Measurements from ENCODE around the gene PLXNB3.

Gene PLXNB3

GRCh38 chrX:153779891-153780677, 16.0 kb downstream of the PLXNB3 start:
- no peak overlapping the region for H3K4me2 ChIP-seq
- no peaks in the 10 kb centered on the region for H3K36me3 ChIP-seq (ENCODE audit: insufficient read depth)
- no peak overlapping the region for H2AFZ ChIP-seq (ENCODE audit: low read depth)
- TF ChIP-seq CTCF (conservative IDR thresholded peaks at IDR 0.05; ENCODE audit: low read depth, low read length), result no peak
- H3K9ac ChIP-seq, result no peak overlapping the region
- H3K27ac ChIP-seq, result no peak overlapping the region
- H3K79me2 ChIP-seq (ENCODE audit: insufficient read depth, low read depth), result no peaks in the 10 kb centered on the region
- H3K4me1 ChIP-seq (ENCODE audit: low read depth, poor library complexity, severe bottlenecking), result no peaks in the 10 kb centered on the region
- no peak overlapping the region for H3K4me3 ChIP-seq (IDR thresholded peaks at IDR 0.05; ENCODE audit: insufficient read depth, low read depth, low read length)
- no peaks in the 10 kb centered on the region for H4K20me1 ChIP-seq (ENCODE audit: insufficient read depth)
- H3K27me3 ChIP-seq (ENCODE audit: insufficient read depth, low read depth), result peaks cover 6% of the 10 kb centered on the region; the same call in 1 of the 2 replicates

- Histone ChIP-seq H3K4me3 (IDR thresholded peaks at IDR 0.05; ENCODE audit: insufficient read depth, low read depth, low read length) (no peak within 1 kb of the TSS), H3K4me1 (ENCODE audit: low read depth, poor library complexity, severe bottlenecking) (no peaks in the 10 kb centered on the region), H3K79me2 (ENCODE audit: insufficient read depth, low read depth) (no peaks in the 10 kb centered on the region), H3K9ac (no peak within 1 kb of the TSS), H3K4me2 (no peak within 1 kb of the TSS), H2AFZ (ENCODE audit: low read depth) (no peak within 1 kb of the TSS), H3K27ac (no peak within 1 kb of the TSS), H4K20me1 (ENCODE audit: insufficient read depth) (no peaks in the 10 kb centered on the region), H3K27me3 (ENCODE audit: insufficient read depth, low read depth) (peaks cover 6% of the 10 kb centered on the region; the same call in 1 of the 2 replicates), H3K36me3 (ENCODE audit: insufficient read depth) (no peaks in the 10 kb centered on the region)
- no peak for TF ChIP-seq CTCF (conservative IDR thresholded peaks at IDR 0.05; ENCODE audit: low read depth, low read length)
Measured at GRCh38 chrX:153780678-153781427, 16.8 kb downstream of the PLXNB3 start, which contains the start of gene SRPK3. SRPK3 (plus strand) TSS chrX:153781041; CDS start chrX:153781087, 46 bp downstream.

GRCh38 chrX:153781428-153782047, 17.5 kb downstream of the PLXNB3 start:
- H3K9ac ChIP-seq, result no peak overlapping the region
- no peak overlapping the region for H3K4me3 ChIP-seq (IDR thresholded peaks at IDR 0.05; ENCODE audit: insufficient read depth, low read depth, low read length)
- no peak overlapping the region for H2AFZ ChIP-seq (ENCODE audit: low read depth)
- H3K27me3 ChIP-seq (ENCODE audit: insufficient read depth, low read depth), result peaks cover 6% of the 10 kb centered on the region; the same call in 1 of the 2 replicates
- H3K4me1 ChIP-seq (ENCODE audit: low read depth, poor library complexity, severe bottlenecking), result no peaks in the 10 kb centered on the region
- H4K20me1 ChIP-seq (ENCODE audit: insufficient read depth), result no peaks in the 10 kb centered on the region
- no peak for TF ChIP-seq CTCF (conservative IDR thresholded peaks at IDR 0.05; ENCODE audit: low read depth, low read length)
- H3K79me2 ChIP-seq (ENCODE audit: insufficient read depth, low read depth), result no peaks in the 10 kb centered on the region
- no peaks in the 10 kb centered on the region for H3K36me3 ChIP-seq (ENCODE audit: insufficient read depth)
- no peak overlapping the region for H3K27ac ChIP-seq
- no peak overlapping the region for H3K4me2 ChIP-seq

GRCh38 chrX:153782313-153782712, 18.3 kb downstream of the PLXNB3 start:
- no peak for TF ChIP-seq CTCF (conservative IDR thresholded peaks at IDR 0.05; ENCODE audit: low read depth, low read length)
- H3K4me2 ChIP-seq, result no peak overlapping the region
- H4K20me1 ChIP-seq (ENCODE audit: insufficient read depth), result no peaks in the 10 kb centered on the region
- H2AFZ ChIP-seq (ENCODE audit: low read depth), result no peak overlapping the region
- no peaks in the 10 kb centered on the region for H3K4me1 ChIP-seq (ENCODE audit: low read depth, poor library complexity, severe bottlenecking)
- no peak overlapping the region for H3K4me3 ChIP-seq (IDR thresholded peaks at IDR 0.05; ENCODE audit: insufficient read depth, low read depth, low read length)
- no peak overlapping the region for H3K27ac ChIP-seq
- H3K79me2 ChIP-seq (ENCODE audit: insufficient read depth, low read depth), result no peaks in the 10 kb centered on the region
- H3K36me3 ChIP-seq (ENCODE audit: insufficient read depth), result no peaks in the 10 kb centered on the region
- no peak overlapping the region for H3K9ac ChIP-seq
- peaks cover 6% of the 10 kb centered on the region; the same call in 1 of the 2 replicates for H3K27me3 ChIP-seq (ENCODE audit: insufficient read depth, low read depth)
